Astrocyte (in vitro differentiated cells and primary cell): ENCODE results near the gene IFNL1. TPM values are rescaled to one million over a fixed set of nuclear protein-coding genes. Genes with fewer than 3 reads are reported as not detected.

Experiments
- DNase-seq: peaks from one replicate; pipeline ENCODE4 v3.0.0-alpha.2; 2010; ENCODE audit warnings: low read depth
- FAIRE-seq: peaks from 2 replicates; lab custom pipeline; 2011; peaks lifted over from hg19 to GRCh38; lab: Jason Lieb, UNC
- H2AFZ ChIP-seq: 2 replicates; pipeline ENCODE4 v1.6.0; 2012; ENCODE audit warnings: low read depth, low read length, inconsistent platforms
- H3K27ac ChIP-seq: 2 replicates; pipeline ENCODE4 v1.5.1; 2011; ENCODE audit warnings: low read depth, low read length, inconsistent platforms
- H3K27me3 ChIP-seq: 2 replicates; pipeline ENCODE4 v1.6.0; 2011; ENCODE audit warnings: low read length, inconsistent platforms; ENCODE audit not compliant: insufficient read depth
- H3K36me3 ChIP-seq: 2 replicates; pipeline ENCODE4 v1.5.1; 2011; ENCODE audit warnings: low read length, inconsistent platforms; ENCODE audit not compliant: insufficient read depth
- H3K4me1 ChIP-seq: 2 replicates; pipeline ENCODE4 v1.5.1; 2011; ENCODE audit warnings: low read length, inconsistent platforms; ENCODE audit not compliant: insufficient read depth
- H3K4me2 ChIP-seq: 2 replicates; pipeline ENCODE4 v1.6.0; 2012; ENCODE audit warnings: low read length, inconsistent platforms
- H3K4me3 ChIP-seq: 2 replicates; pipeline ENCODE4 v1.5.1; 2011; ENCODE audit warnings: low read depth, mild to moderate bottlenecking, low read length, inconsistent platforms; ENCODE audit not compliant: insufficient read depth
- H3K79me2 ChIP-seq: 2 replicates; pipeline ENCODE4 v1.6.0; 2012; ENCODE audit warnings: mild to moderate bottlenecking, low read length, inconsistent platforms; ENCODE audit not compliant: insufficient read depth
- H3K9ac ChIP-seq: 2 replicates; pipeline ENCODE4 v1.6.0; 2012; ENCODE audit warnings: mild to moderate bottlenecking, low read length, inconsistent platforms
- H3K9me3 ChIP-seq: 2 replicates; pipeline ENCODE4 v1.5.1; 2012; ENCODE audit warnings: low read depth, mild to moderate bottlenecking, low read length, inconsistent platforms; ENCODE audit not compliant: insufficient read depth
- H4K20me1 ChIP-seq: 2 replicates; pipeline ENCODE4 v1.6.0; 2012; ENCODE audit warnings: low read length, inconsistent platforms; ENCODE audit not compliant: insufficient read depth
- H3K27ac Mint-ChIP-seq: one replicate; pipeline ENCODE4 v1.8.0; 2021; ENCODE audit warnings: mild to moderate bottlenecking, mixed read lengths; ENCODE audit not compliant: unreplicated experiment
- H3K27me3 Mint-ChIP-seq: one replicate; pipeline ENCODE4 v1.8.0; 2021; ENCODE audit warnings: low read depth, mixed read lengths; ENCODE audit not compliant: unreplicated experiment
- H3K36me3 Mint-ChIP-seq: one replicate; pipeline ENCODE4 v1.8.0; 2021; ENCODE audit warnings: low read depth, mixed read lengths; ENCODE audit not compliant: unreplicated experiment
- H3K4me1 Mint-ChIP-seq: one replicate; pipeline ENCODE4 v1.8.0; 2021; ENCODE audit warnings: low read depth, mixed read lengths; ENCODE audit not compliant: unreplicated experiment
- H3K4me3 Mint-ChIP-seq: one replicate; pipeline ENCODE4 v1.8.0; 2021; ENCODE audit warnings: mild to moderate bottlenecking, moderate library complexity, mixed read lengths; ENCODE audit not compliant: unreplicated experiment
- H3K9me3 Mint-ChIP-seq: one replicate; pipeline ENCODE4 v1.8.0; 2021; ENCODE audit warnings: mild to moderate bottlenecking, mixed read lengths; ENCODE audit not compliant: unreplicated experiment
- CTCF ChIP-seq: IDR thresholded peaks from 2 replicates; pipeline ENCODE4 v1.5.1; 2011; ENCODE audit warnings: low read depth, mild to moderate bottlenecking, inconsistent platforms, low read length, moderate library complexity; ENCODE audit not compliant: insufficient read depth
- EZH2 ChIP-seq: IDR thresholded peaks from 2 replicates; pipeline ENCODE4 v1.6.1; 2012; ENCODE audit warnings: mild to moderate bottlenecking, low read length, inconsistent platforms; ENCODE audit not compliant: insufficient read depth
- total RNA-seq: library from RNA; stranded (reverse); gene quantifications from 2 replicates; pipeline ENCODE4 v1.2.1, GENCODE V29; 2021

The IFNL1 gene
- total RNA-seq, 1 donor from 2014 or later, result 0.52 TPM

DNA sequence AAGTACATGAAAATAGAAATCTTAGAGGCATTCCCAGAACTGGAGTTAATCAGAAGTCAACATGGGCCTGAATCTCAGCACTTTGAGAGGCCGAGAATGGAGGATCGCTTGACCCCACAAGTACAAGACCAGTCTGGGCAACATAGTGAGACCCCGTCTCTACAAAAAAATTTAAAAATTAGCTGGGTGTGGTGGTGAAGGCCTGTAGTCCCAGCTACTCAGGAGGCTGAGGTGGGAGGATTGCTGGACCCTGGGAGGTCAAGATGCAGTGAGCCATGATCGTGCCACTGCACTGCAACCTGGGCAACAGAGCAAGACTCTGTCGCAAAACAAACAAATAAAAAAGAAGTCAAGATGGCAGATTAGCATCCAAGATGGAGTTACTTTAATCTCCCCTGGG lies 19.5 kb upstream of the IFNL1 start:
- H3K36me3 Mint-ChIP-seq, result peaks cover 3% of the 10 kb centered on the region
- H3K27ac Mint-ChIP-seq, result no peak overlapping the region
- no peaks in the 10 kb centered on the region for H3K79me2 ChIP-seq
- DNase-seq (no peak), FAIRE-seq (no peak)
- H3K9me3 Mint-ChIP-seq, result peaks cover 3% of the 10 kb centered on the region
- no peaks in the 10 kb centered on the region for H4K20me1 ChIP-seq
- H2AFZ ChIP-seq, result no peak overlapping the region
- H3K9me3 ChIP-seq, result no peaks in the 10 kb centered on the region
- no peak overlapping the region for H3K4me3 Mint-ChIP-seq
- H3K4me2 ChIP-seq, result no peak overlapping the region
- no peaks in the 10 kb centered on the region for H3K4me1 ChIP-seq
- H3K27ac ChIP-seq, result no peak overlapping the region
- H3K4me1 Mint-ChIP-seq, result peaks cover 2% of the 10 kb centered on the region
- H3K4me3 ChIP-seq, result no peak overlapping the region
- no peak for TF ChIP-seq EZH2
- TF ChIP-seq CTCF, result no peak
- no peak overlapping the region for H3K9ac ChIP-seq
- H3K27me3 Mint-ChIP-seq, result peaks cover 44% of the 10 kb centered on the region
- H3K36me3 ChIP-seq, result no peaks in the 10 kb centered on the region
- H3K27me3 ChIP-seq, result peaks cover 3% of the 10 kb centered on the region

DNA sequence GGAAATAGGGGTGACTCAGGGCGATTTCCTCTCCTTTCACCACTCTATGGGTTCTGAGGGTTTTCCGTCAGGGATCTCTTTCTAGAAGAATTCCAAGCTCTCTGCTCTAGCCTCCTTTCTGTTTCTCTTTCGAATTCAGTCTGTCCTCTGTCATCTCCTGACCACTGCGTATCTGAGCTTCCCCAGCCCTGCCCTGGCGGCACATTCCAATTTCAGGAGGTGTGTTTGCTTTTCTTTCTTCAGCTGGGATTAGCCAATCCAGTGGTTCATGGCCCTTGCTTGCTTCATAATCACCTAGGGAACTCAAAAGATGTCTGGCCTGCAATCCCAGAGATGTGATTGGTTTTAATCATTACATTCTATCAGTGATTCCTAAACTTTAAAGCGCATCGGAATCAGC lies 18.6 kb upstream of the IFNL1 start:
- no peak overlapping the region for H2AFZ ChIP-seq
- DNase-seq, result no peak
- no peak overlapping the region for H3K9ac ChIP-seq
- no peaks in the 10 kb centered on the region for H3K36me3 ChIP-seq
- no peak overlapping the region for H3K4me3 ChIP-seq
- no peaks in the 10 kb centered on the region for H3K4me1 ChIP-seq
- H3K27ac ChIP-seq, result no peak overlapping the region
- H3K27ac Mint-ChIP-seq, result no peak overlapping the region
- H3K79me2 ChIP-seq, result no peaks in the 10 kb centered on the region
- peaks cover 3% of the 10 kb centered on the region for H3K9me3 Mint-ChIP-seq
- no peak for FAIRE-seq
- H3K27me3 Mint-ChIP-seq, result peaks cover 44% of the 10 kb centered on the region
- H4K20me1 ChIP-seq, result no peaks in the 10 kb centered on the region
- no peak for TF ChIP-seq CTCF
- no peak for TF ChIP-seq EZH2
- peaks cover 3% of the 10 kb centered on the region for H3K27me3 ChIP-seq
- no peaks in the 10 kb centered on the region for H3K9me3 ChIP-seq
- H3K4me1 Mint-ChIP-seq, result peaks cover 2% of the 10 kb centered on the region
- H3K4me2 ChIP-seq, result no peak overlapping the region
- H3K36me3 Mint-ChIP-seq, result peaks cover 3% of the 10 kb centered on the region
- H3K4me3 Mint-ChIP-seq, result peak overlapping the region; percentile 67

DNA sequence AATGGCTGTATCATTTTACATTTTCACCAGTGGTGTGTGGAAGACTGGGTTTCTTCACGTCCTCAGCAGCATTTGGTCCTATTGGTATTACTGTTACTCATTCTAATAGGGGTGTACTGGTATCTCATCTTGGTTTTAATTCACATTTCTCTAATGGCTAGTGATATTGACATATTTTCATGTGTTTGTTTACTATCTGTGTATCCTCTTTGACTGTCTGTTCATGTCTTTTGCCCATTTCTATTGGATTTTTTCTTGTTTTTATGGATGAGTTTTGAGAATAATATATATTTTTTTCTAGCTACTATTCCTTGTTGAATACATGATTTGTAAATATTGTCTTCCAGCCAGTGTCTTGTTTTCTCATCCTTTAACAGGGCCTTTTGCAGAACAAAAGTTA lies 14.2 kb upstream of the IFNL1 start:
- no peaks in the 10 kb centered on the region for H3K9me3 ChIP-seq
- H3K9ac ChIP-seq, result no peak overlapping the region
- H3K27me3 ChIP-seq, result no peaks in the 10 kb centered on the region
- H4K20me1 ChIP-seq, result no peaks in the 10 kb centered on the region
- H3K4me3 Mint-ChIP-seq, result no peak overlapping the region
- FAIRE-seq (no peak), DNase-seq (no peak)
- no peak overlapping the region for H2AFZ ChIP-seq
- peaks cover 3% of the 10 kb centered on the region for H3K36me3 Mint-ChIP-seq
- no peak overlapping the region for H3K27ac Mint-ChIP-seq
- no peak overlapping the region for H3K4me3 ChIP-seq
- H3K27me3 Mint-ChIP-seq, result peaks cover 50% of the 10 kb centered on the region
- H3K4me1 Mint-ChIP-seq, result peaks cover 2% of the 10 kb centered on the region
- H3K27ac ChIP-seq, result no peak overlapping the region
- TF ChIP-seq CTCF (no peak), EZH2 (no peak)
- H3K36me3 ChIP-seq, result no peaks in the 10 kb centered on the region
- H3K9me3 Mint-ChIP-seq, result peaks cover 5% of the 10 kb centered on the region
- no peak overlapping the region for H3K4me2 ChIP-seq
- H3K79me2 ChIP-seq, result no peaks in the 10 kb centered on the region
- no peaks in the 10 kb centered on the region for H3K4me1 ChIP-seq
